Aorta (tissue), 5 donors: Measurements from ENCODE around the gene CEMIP. TPM values are rescaled to one million over a fixed set of nuclear protein-coding genes. Genes with fewer than 3 reads are reported as not detected.
A peak's percentile ranks its signal among the peaks of the same experiment; 100 is the strongest.

ENCODE experiments used
- ATAC-seq: fragments of 200-7000 bp; cut with Tn5 transposase; one replicate; pipeline ENCODE4 v1.9.1; 2022; ENCODE audit warnings: moderate library complexity; ENCODE audit not compliant: low FRiP score
- DNase-seq, 2 donors: peaks; one replicate each; pipeline ENCODE4 v3.0.0-alpha.2; 2020
- H3K27ac ChIP-seq, 2 donors: one replicate each; pipeline ENCODE4 v1.5.1; 2013; ENCODE audit warnings: low read length in 2 of 2, mild to moderate bottlenecking in 2 of 2, moderate library complexity in 2 of 2, control low read depth in 1 of 2, inconsistent platforms in 1 of 2, low read depth in 1 of 2
- H3K27me3 ChIP-seq, 2 donors: one replicate each; pipeline ENCODE4 v1.6.1; 2013; ENCODE audit warnings: control low read depth in 1 of 2, low read length in 1 of 2, mild to moderate bottlenecking in 1 of 2, moderate library complexity in 1 of 2; ENCODE audit not compliant: insufficient read depth in 2 of 2, control insufficient read depth in 1 of 2
- H3K36me3 ChIP-seq, 2 donors: one replicate each; pipeline ENCODE4 v1.6.1; 2013; ENCODE audit warnings: control low read depth in 1 of 2, low read length in 1 of 2, mild to moderate bottlenecking in 1 of 2; ENCODE audit not compliant: insufficient read depth in 2 of 2, control insufficient read depth in 1 of 2
- H3K4me1 ChIP-seq, 2 donors: one replicate each; pipeline ENCODE4 v1.6.1; 2013; ENCODE audit warnings: low read length in 2 of 2, control low read depth in 1 of 2, mild to moderate bottlenecking in 1 of 2, moderate library complexity in 1 of 2; ENCODE audit not compliant: insufficient read depth in 2 of 2, control insufficient read depth in 1 of 2
- H3K4me3 ChIP-seq, 2 donors: one replicate each; pipeline ENCODE4 v1.5.1; 2013; ENCODE audit warnings: low read length in 2 of 2, control low read depth in 1 of 2, mild to moderate bottlenecking in 1 of 2
- H3K9me3 ChIP-seq: one replicate; pipeline ENCODE4 v1.6.1; 2013; ENCODE audit warnings: mild to moderate bottlenecking, low read length; ENCODE audit not compliant: control insufficient read depth
- WGBS, 2 donors: extraction: QIAGEN DNeasy Blood & Tissue Kit; methylation state at CpG; one replicate each; pipeline ENCODE4 v1.1.7; 2013; 5-methylcytosine and 5-hydroxymethylcytosine counted together
- intact Hi-C, 2 donors: fragments of 100-400 bp; cut with DNase I; formaldehyde crosslinking; loops; one replicate each; pipeline versions ENCODE4 v1.14.2 to v1.15.0; 2022
- polyA plus RNA-seq, 2 donors: library from polyadenylated mRNA; stranded (reverse); fragments of 200-250 nt; gene quantifications; one replicate each; pipeline ENCODE4 v1.2.3, GENCODE V29; 2013
- total RNA-seq, 2 donors: library from RNA; stranded (reverse); fragmentation: NEBNext Ultra II Directional; extraction: Animal tissue kit (Norgen Biotek cat#: 25700); gene quantifications; one replicate each; pipeline ENCODE4 v1.2.1, GENCODE V29; 2021
- donor health status: healthy with polysubstance abuse.
- donor health status: Bipolar disorder and iron deficiency.
- donor health status: DM: no; HTN: no; CAD: no.
- donor health status: DM: no; HTN: no; CAD: no.
- donor health status: DM: yes; HTN: yes; CAD: no.

The CEMIP gene
- total and polyA plus RNA-seq, 4 donors, result under 0.01 to 12.1 (median 3.8) TPM

DNA sequence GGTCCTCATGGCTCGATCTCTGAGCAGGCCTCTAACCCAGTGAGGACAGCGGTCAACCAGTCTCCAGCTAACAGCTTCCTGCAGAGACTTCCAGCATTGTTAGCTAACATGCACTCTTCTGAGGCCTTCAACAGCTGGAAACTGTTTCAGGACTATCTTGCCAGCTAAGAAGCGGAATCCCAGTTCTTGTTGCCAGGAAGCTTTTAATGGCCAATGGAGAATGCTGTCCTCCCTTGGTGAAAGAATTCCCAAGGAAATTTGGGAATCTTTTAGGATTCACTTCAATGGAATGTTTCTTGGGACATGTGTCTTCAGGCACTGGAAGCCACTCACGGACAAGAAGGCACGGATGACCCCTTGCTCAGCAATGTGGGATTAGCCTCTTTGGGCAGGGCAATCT lies 91.7 kb downstream of the CEMIP start:
- no peak overlapping the region for H3K27ac ChIP-seq
- no peaks in the 10 kb centered on the region for H3K36me3 ChIP-seq
- 88 to 94% methylated on average over 5 of the region's 5 CpGs for WGBS, 2 donors
- no peaks in the 10 kb centered on the region for H3K9me3 ChIP-seq
- ATAC-seq, result no peak
- no peak for DNase-seq
- no peaks in the 10 kb centered on the region for H3K4me1 ChIP-seq
- intact Hi-C loops, result no loop called here
- H3K4me3 ChIP-seq, result no peak overlapping the region
- H3K27me3 ChIP-seq, result no peaks in the 10 kb centered on the region

- intact Hi-C loops, result no loop called here
- Histone ChIP-seq H3K27me3 (no peaks in the 10 kb centered on the region), H3K9me3 (no peaks in the 10 kb centered on the region), H3K4me3 (no peak overlapping the region), H3K36me3 (no peaks in the 10 kb centered on the region), H3K27ac (no peak overlapping the region), H3K4me1 (no peaks in the 10 kb centered on the region)
- DNase-seq (no peak), ATAC-seq (no peak)
- 94 to 95% methylated on average over 12 of the region's 12 CpGs for WGBS, 2 donors
Measured at GRCh38 chr15:80871858-80872257, 92.7 kb downstream of the CEMIP start.

DNA sequence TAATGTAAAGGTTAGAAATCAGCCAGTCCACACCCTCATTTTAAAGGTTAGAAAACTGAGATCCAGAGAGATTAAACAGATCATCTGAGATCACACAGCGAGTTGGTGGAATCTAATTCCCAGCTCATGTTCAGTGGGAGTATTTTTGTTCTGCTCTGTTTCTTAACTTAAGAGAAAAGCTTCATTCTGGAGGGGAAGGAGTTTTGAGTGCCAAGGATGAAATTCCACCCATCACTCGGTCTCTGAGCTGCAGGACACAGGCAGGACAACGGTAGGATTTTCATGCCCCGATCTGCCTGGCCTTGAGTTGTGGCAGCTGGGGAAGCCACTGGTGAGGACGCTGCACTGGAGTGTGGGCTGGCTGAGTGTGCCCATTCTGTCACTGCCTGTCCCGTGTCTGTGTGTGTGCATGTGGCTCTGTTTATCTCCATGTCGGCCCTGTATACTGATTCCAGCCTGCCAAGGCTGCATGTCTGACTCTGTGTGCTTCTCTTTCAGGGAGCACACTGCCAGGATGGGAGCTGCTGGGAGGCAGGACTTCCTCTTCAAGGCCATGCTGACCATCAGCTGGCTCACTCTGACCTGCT lies 94.3 kb downstream of the CEMIP start:
- Histone ChIP-seq H3K4me1 (no peaks in the 10 kb centered on the region), H3K4me3 (no peak overlapping the region), H3K27ac (no peak overlapping the region), H3K27me3 (no peaks in the 10 kb centered on the region), H3K9me3 (no peaks in the 10 kb centered on the region), H3K36me3 (no peaks in the 10 kb centered on the region)
- ATAC-seq (no peak), DNase-seq (no peak)
- WGBS, 2 donors, result 70 to 73% methylated on average over 7 of the region's 7 CpGs
- intact Hi-C loops, result no loop called here

DNA sequence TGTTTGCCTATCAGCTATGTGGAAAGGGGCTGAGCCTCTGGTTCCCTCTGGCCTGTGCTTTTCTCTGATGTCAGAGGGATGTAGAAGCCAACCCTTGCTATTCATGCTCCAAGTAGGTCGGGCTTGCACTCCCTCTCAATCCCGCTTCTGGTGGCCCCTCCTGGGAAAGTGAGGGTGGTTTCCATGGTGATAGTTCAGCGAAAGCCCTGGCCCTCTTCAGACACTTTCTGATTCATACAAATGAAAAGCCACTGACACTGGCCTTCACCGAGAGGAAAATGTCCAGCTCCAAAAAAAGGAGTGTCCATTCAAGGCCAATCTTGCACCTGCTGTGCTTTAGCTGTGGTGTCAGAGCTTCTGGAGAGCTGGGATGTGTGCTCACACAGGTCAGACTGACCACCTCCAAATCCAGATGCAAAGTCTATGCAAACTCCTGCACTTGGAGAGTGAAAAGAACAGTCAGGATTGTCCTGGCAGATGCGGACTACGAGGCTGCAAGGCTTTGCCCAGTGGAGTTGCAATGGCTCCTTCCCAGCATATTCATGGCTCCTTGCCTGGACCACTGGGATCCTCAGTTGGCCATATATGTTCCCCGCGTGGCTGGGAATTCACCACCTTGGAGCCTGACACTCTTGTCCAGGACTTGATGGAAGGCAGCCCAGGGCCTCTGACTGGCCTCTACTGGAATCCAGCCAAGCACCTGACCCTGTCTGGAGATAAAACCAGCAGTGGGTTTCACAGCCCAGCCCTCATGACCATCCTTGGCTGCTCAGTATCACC lies 96.6 kb downstream of the CEMIP start:
- no peaks in the 10 kb centered on the region for H3K9me3 ChIP-seq
- intact Hi-C loops, result no loop called here
- no peak overlapping the region for H3K4me3 ChIP-seq
- no peaks in the 10 kb centered on the region for H3K27me3 ChIP-seq
- no peak overlapping the region for H3K27ac ChIP-seq
- peak in 1 of 2 donors; percentile 64 for DNase-seq
- H3K4me1 ChIP-seq, result no peaks in the 10 kb centered on the region
- peak; percentile 77 for ATAC-seq
- no peaks in the 10 kb centered on the region for H3K36me3 ChIP-seq
- WGBS, 2 donors, result 11 to 22% methylated on average over 8 of the region's 8 CpGs

- Histone ChIP-seq H3K4me3 (no peak overlapping the region), H3K4me1 (no peaks in the 10 kb centered on the region), H3K9me3 (no peaks in the 10 kb centered on the region), H3K36me3 (no peaks in the 10 kb centered on the region), H3K27ac (no peak overlapping the region), H3K27me3 (no peaks in the 10 kb centered on the region)
- intact Hi-C loops, result no loop called here
- ATAC-seq (peak; percentile 12), DNase-seq (no peak)
- 82 to 85% methylated on average over 4 of the region's 4 CpGs for WGBS, 2 donors
Measured at GRCh38 chr15:80876348-80876674, 97.1 kb downstream of the CEMIP start.

DNA sequence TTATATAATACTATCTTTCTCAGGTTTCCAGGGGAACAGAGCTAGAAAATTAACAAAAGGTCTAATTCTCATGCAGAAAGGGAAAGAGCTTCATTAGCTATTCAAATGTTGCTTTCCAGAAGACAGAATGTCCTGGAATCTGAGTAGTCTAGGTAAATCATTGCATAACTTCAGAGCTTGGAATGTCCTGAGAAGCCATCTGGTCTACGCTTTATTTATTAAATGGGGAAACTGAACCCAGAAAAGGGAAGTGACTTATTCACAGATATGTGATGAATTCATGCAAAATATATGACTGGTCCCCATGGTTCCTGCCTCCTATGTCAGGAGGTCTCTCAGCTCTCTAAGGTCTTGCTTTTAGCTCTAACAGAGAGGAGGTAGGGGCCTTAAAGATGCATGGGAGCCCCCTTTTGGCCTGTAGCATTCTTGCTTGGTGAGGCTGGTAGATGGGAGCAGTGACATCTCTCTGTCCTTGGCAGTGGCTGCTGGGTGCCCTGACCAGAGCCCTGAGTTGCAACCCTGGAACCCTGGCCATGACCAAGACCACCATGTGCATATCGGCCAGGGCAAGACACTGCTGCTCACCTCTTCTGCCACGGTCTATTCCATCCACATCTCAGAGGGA lies 99.2 kb downstream of the CEMIP start:
- DNase-seq (no peak), ATAC-seq (no peak)
- intact Hi-C loops, result no loop called here
- no peaks in the 10 kb centered on the region for H3K9me3 ChIP-seq
- WGBS, 2 donors, result 95% methylated on average over 3 of the region's 3 CpGs
- H3K27ac ChIP-seq, result no peak overlapping the region
- no peaks in the 10 kb centered on the region for H3K36me3 ChIP-seq
- no peaks in the 10 kb centered on the region for H3K27me3 ChIP-seq
- H3K4me1 ChIP-seq, result no peaks in the 10 kb centered on the region
- H3K4me3 ChIP-seq, result no peak overlapping the region

GRCh38 chr15:80878867-80879250 lies 99.7 kb downstream of the CEMIP start:
- intact Hi-C loops, result no loop called here
- Histone ChIP-seq H3K4me3 (no peak overlapping the region), H3K27ac (no peak overlapping the region), H3K27me3 (no peaks in the 10 kb centered on the region), H3K9me3 (no peaks in the 10 kb centered on the region), H3K4me1 (no peaks in the 10 kb centered on the region), H3K36me3 (no peaks in the 10 kb centered on the region)
- no peak for DNase-seq
- ATAC-seq, result no peak
- WGBS, 2 donors, result 84 to 91% methylated on average over 2 of the region's 2 CpGs

- intact Hi-C loops, result no loop called here
- H3K9me3 ChIP-seq, result no peaks in the 10 kb centered on the region
- H3K27ac ChIP-seq, result no peak overlapping the region
- WGBS, 2 donors, result 52 to 58% methylated on average over 3 of the region's 3 CpGs
- H3K4me1 ChIP-seq, result no peaks in the 10 kb centered on the region
- no peak overlapping the region for H3K4me3 ChIP-seq
- DNase-seq (no peak), ATAC-seq (no peak)
- no peaks in the 10 kb centered on the region for H3K36me3 ChIP-seq
- no peaks in the 10 kb centered on the region for H3K27me3 ChIP-seq
Measured at GRCh38 chr15:80880086-80880485, 100.9 kb downstream of the CEMIP start.

GRCh38 chr15:80883641-80884040 lies 104.5 kb downstream of the CEMIP start:
- ATAC-seq (no peak), DNase-seq (no peak)
- WGBS, 2 donors, result 95 to 96% methylated on average over 2 of the region's 2 CpGs
- H3K27ac ChIP-seq, result no peak overlapping the region
- no peaks in the 10 kb centered on the region for H3K27me3 ChIP-seq
- H3K9me3 ChIP-seq, result no peaks in the 10 kb centered on the region
- no peaks in the 10 kb centered on the region for H3K4me1 ChIP-seq
- H3K36me3 ChIP-seq, result no peaks in the 10 kb centered on the region
- no peak overlapping the region for H3K4me3 ChIP-seq
- intact Hi-C loops, result no loop called here
